ENCODE measurements around the gene RASA3.

Gene RASA3

GRCh38 chr13:114080739-114081561 lies 51.5 kb downstream of the RASA3 start:
- H3K27ac ChIP-seq (ENCODE audit: poor library complexity, severe bottlenecking): no peak overlapping the region
- no peaks in the 10 kb centered on the region for H3K36me3 ChIP-seq (ENCODE audit: low read depth)
- H3K9me3 ChIP-seq (ENCODE audit: severe bottlenecking): no peaks in the 10 kb centered on the region
- DNase-seq (ENCODE audit: low spot score) (peak; percentile 49), ATAC-seq (ENCODE audit: low read depth) (no peak)
- H3K4me1 ChIP-seq (ENCODE audit: insufficient read depth, poor library complexity, severe bottlenecking): peaks cover 7% of the 10 kb centered on the region
- no peaks in the 10 kb centered on the region for H3K27me3 ChIP-seq (ENCODE audit: insufficient read depth, poor library complexity, severe bottlenecking)
- no peak overlapping the region for H3K4me3 ChIP-seq (ENCODE audit: severe bottlenecking)
- TF ChIP-seq CTCF (IDR thresholded peaks at IDR 0.05; ENCODE audit: poor library complexity, severe bottlenecking): no peak

- Histone ChIP-seq H3K4me1 (ENCODE audit: insufficient read depth, poor library complexity, severe bottlenecking) (peaks cover 7% of the 10 kb centered on the region), H3K9me3 (ENCODE audit: severe bottlenecking) (no peaks in the 10 kb centered on the region), H3K27me3 (ENCODE audit: insufficient read depth, poor library complexity, severe bottlenecking) (no peaks in the 10 kb centered on the region), H3K4me3 (ENCODE audit: severe bottlenecking) (no peak overlapping the region), H3K27ac (ENCODE audit: poor library complexity, severe bottlenecking) (no peak overlapping the region), H3K36me3 (ENCODE audit: low read depth) (no peaks in the 10 kb centered on the region)
- peak; percentile 56 for DNase-seq (ENCODE audit: low spot score)
- no peak for TF ChIP-seq CTCF (IDR thresholded peaks at IDR 0.05; ENCODE audit: poor library complexity, severe bottlenecking)
- ATAC-seq (ENCODE audit: low read depth): no peak
These were observed 52.6 kb downstream of the RASA3 start for GRCh38 chr13:114079601-114080536.

- Histone ChIP-seq H3K27me3 (ENCODE audit: insufficient read depth, poor library complexity, severe bottlenecking) (no peaks in the 10 kb centered on the region), H3K9me3 (ENCODE audit: severe bottlenecking) (no peaks in the 10 kb centered on the region), H3K4me1 (ENCODE audit: insufficient read depth, poor library complexity, severe bottlenecking) (peaks cover 7% of the 10 kb centered on the region), H3K4me3 (ENCODE audit: severe bottlenecking) (no peak overlapping the region), H3K27ac (ENCODE audit: poor library complexity, severe bottlenecking) (peak overlapping the region; percentile 22), H3K36me3 (ENCODE audit: low read depth) (peaks cover 1% of the 10 kb centered on the region; the same call in 1 of the 2 replicates)
- TF ChIP-seq CTCF (IDR thresholded peaks at IDR 0.05; ENCODE audit: poor library complexity, severe bottlenecking): no peak
- DNase-seq (ENCODE audit: low spot score): peak; percentile 56
- ATAC-seq (ENCODE audit: low read depth): peak; percentile 87
These were observed 53.7 kb downstream of the RASA3 start for GRCh38 chr13:114078461-114079451.

- peaks cover 7% of the 10 kb centered on the region for H3K4me1 ChIP-seq (ENCODE audit: insufficient read depth, poor library complexity, severe bottlenecking)
- H3K36me3 ChIP-seq (ENCODE audit: low read depth): peaks cover 3% of the 10 kb centered on the region; the same call in 1 of the 2 replicates
- no peak overlapping the region for H3K27ac ChIP-seq (ENCODE audit: poor library complexity, severe bottlenecking)
- ATAC-seq (ENCODE audit: low read depth): no peak
- H3K27me3 ChIP-seq (ENCODE audit: insufficient read depth, poor library complexity, severe bottlenecking): no peaks in the 10 kb centered on the region
- no peak overlapping the region for H3K4me3 ChIP-seq (ENCODE audit: severe bottlenecking)
- TF ChIP-seq CTCF (IDR thresholded peaks at IDR 0.05; ENCODE audit: poor library complexity, severe bottlenecking): no peak
- H3K9me3 ChIP-seq (ENCODE audit: severe bottlenecking): no peaks in the 10 kb centered on the region
- no peak for DNase-seq (ENCODE audit: low spot score)
These were observed 54.5 kb downstream of the RASA3 start for GRCh38 chr13:114077933-114078325.

All from RWPE2 (cell line).